SH-SY5Y (cell line): ENCODE measurements around the gene EPHB2.

Experiments
- GATA2 ChIP-seq: IDR thresholded peaks from 2 replicates; pipeline ENCODE4 v1.6.1; 2011; ENCODE audit warnings: mild to moderate bottlenecking, low read depth, low read length
- GATA3 ChIP-seq: IDR thresholded peaks from 2 replicates; pipeline ENCODE4 v1.6.1; 2011; ENCODE audit warnings: low read depth, mild to moderate bottlenecking, low read length, moderate library complexity

Gene EPHB2

GRCh38 chr1:22922640-22923039 lies 212.0 kb downstream of the EPHB2 start:
- no peak for TF ChIP-seq GATA3
- TF ChIP-seq GATA2 = no peak

DNA sequence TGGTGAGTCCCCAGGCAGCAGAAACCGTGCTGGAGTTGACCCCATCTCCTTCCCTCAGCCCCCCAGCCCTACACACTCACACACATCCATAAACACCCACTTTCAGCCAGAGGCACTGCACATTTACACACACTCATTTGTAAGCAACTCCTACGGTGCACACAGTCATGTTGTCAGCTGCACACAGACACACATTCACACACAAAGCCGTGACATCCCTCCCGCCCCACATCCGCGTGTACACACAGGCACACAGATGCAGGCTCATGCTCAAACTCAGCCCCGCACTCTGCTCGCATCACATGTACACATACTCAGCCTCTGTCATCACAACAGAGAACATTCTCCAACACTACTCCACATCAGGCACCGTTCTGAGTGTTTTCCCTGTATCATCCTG lies 214.5 kb downstream of the EPHB2 start:
- TF ChIP-seq GATA2 (no peak), GATA3 (no peak)

DNA sequence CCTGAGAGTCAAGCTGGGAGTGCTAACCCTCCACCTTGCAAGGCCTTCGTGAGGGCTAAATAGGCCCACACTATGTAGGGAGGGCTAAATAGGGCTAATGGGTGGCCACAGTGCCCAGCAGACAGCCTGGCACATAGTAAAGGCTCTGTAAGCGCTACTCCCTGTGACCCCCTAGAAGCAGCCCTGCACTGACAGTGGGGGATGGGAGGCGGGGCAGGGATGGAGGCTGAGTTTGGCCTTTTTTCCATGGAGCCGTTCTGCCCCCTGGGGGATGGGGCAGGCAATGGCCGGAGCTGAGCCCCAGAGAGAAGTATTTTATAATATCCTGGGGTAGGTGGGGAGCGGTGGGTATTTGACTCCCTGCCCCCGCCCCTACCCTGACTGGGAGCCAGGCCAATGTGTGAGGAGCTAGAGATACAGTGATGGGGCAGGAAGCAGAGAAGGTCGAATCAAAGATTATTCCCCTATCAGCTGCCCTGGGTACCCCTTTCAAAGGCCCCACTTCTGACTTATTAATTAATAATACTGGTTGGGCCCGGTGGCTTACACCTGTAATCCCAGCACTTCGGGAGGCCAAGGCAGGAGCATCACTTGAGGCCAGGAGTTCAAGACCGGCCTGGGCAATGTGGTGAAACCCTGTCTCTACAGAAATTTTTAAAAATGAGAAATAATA lies 219.7 kb downstream of the EPHB2 start:
- TF ChIP-seq GATA2 (no peak), GATA3 (no peak)

DNA sequence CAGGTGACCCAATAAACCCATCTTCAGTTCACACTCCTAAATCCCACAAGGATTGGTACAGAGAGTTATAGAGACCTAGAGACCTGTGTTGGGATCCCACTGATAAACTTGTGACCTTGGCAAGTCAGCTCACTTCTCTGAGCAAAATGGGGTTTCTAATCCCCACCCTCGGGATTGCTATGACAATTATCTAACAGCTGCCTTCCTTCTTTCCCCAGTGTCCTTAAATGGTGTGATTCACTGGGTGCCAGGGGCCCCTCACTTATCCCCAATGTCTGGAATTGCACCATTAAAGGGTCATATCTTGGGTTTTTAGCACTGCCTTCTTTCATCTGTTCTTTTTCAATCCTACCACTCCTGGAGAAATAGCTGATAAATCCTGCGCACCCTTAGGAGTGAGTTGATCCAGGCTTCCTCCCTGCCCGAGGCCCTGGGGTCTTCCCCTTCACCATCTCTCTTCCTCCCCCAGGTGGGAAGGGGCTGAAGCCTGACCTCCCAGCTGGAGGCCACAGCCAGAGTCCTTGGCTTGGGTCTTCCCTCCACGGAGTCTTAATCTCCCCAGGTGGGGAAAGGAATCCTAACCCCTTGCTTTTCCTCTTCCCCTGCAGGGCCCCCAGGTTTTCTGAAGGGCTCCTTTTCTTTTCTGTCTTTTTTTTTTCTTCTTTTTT lies 222.3 kb downstream of the EPHB2 start:
- TF ChIP-seq GATA3 (no peak), GATA2 (no peak)

GRCh38 chr1:22935433-22935832 lies 224.8 kb downstream of the EPHB2 start:
- TF ChIP-seq GATA2 = no peak
- no peak for TF ChIP-seq GATA3

DNA sequence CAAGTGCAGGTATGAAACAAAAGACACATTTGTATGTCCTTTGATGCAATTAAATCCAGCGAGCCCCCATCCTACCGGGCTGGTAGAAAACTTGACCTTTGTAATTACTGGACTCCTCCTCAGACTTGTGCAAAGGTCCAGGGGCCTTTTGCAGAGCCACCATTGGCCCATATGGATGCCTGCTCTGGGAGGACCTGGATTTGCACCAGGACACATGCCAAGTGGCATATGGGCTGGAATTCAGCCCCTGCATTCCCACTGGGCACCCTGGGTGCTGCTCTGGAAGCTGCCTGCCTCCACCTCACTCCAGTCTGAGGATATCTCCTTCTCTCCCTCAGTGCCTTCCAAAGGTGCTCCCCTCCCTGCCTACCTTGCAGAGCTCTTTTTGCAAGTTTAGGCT lies 226.0 kb downstream of the EPHB2 start:
- TF ChIP-seq GATA3 (no peak), GATA2 (no peak)

DNA sequence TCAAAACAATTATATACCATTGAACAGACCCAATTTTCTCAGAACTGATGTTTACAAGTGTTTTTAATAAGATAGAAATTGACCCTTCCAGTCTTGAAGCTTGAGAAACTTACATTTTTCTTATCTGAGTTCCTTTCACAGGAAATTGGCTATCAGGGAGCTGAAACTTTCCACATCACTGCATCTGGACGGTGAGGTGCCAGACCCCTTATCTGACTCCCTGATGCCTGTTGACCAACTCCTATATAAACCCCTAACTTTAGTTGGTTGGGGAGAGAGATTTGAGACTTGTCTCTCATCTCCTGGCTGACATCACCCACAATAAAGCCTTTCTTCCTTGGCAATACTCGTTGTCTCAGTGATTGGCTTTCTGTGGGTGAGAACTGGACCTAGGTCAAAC lies 230.6 kb downstream of the EPHB2 start:
- TF ChIP-seq GATA3 (no peak), GATA2 (no peak)

GRCh38 chr1:22944346-22945055 lies 233.9 kb downstream of the EPHB2 start:
- no peak for TF ChIP-seq GATA2

- TF ChIP-seq GATA2 (no peak), GATA3 (no peak)
Measured at GRCh38 chr1:22949822-22950331, 239.2 kb downstream of the EPHB2 start.

GRCh38 chr1:22951796-22952195 lies 241.2 kb downstream of the EPHB2 start:
- TF ChIP-seq GATA3 = no peak
- no peak for TF ChIP-seq GATA2

- TF ChIP-seq GATA3 (no peak), GATA2 (no peak)
Measured at GRCh38 chr1:22952694-22953056, 242.0 kb downstream of the EPHB2 start.

DNA sequence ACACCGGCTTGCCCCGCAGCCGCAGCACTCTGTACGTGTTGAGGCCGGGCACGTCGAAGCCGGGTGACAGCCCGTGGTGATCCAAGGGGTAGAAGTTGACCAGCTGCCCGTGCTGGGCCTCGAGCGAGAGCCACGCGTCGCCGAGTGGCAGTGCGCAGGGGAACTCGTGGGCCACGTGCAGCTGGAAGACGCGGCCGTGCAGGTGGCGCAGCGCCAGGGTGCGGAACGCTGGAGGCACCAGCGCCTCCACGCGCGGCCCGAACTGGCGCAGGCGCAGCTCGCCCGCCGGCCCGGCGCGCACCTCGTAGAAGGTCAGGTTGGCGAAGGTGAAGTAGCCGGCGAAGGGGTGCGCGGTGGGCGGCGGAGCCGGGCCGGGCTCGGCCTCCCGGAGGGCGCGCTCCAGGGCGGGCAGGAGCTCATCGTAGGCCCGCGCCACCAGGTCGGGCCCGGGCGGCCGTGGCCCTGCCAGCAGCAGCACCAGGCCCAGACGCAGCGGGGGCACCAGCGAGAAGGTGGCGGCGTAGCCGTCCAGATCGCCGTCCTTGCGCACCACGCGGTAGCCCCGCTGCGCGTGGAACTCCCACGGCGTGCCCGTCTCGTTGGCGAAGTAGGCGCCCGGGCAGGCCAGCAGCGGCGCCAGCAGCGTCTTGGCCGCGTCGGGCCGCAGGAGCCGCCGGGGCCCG lies 242.6 kb downstream of the EPHB2 start:
- TF ChIP-seq GATA3 = no peak
- no peak for TF ChIP-seq GATA2

DNA sequence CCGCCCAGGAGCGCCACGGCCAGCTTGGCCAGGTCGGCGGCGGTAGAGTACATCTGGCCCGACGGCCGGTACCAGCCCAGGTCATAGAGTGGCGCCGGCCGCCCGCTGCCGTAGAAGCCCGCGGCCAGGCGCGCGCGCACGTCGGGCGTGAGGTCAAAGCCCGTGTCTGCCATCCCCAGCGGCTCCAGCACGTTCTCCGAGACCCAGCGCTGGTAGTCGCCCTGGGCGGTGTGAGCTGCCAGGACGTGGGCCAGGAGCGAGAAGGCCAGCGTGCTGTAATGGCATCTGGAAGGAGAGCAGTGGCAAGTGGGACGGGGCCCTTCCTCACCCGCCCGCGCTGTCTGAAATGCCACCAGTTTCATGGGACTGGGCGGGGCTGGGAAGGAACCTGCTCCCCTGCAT lies 243.1 kb downstream of the EPHB2 start:
- no peak for TF ChIP-seq GATA2
- TF ChIP-seq GATA3 = no peak

- no peak for TF ChIP-seq GATA2
- no peak for TF ChIP-seq GATA3
Measured at GRCh38 chr1:22955146-22955545, 244.5 kb downstream of the EPHB2 start.
